HCEC 1CT (cell line): Measurements from ENCODE around the gene KRTAP10-1.

ENCODE experiments used
- DNase-seq: peaks from one replicate; pipeline ENCODE4 v3.0.0-alpha.2; 2017

The KRTAP10-1 gene

DNA sequence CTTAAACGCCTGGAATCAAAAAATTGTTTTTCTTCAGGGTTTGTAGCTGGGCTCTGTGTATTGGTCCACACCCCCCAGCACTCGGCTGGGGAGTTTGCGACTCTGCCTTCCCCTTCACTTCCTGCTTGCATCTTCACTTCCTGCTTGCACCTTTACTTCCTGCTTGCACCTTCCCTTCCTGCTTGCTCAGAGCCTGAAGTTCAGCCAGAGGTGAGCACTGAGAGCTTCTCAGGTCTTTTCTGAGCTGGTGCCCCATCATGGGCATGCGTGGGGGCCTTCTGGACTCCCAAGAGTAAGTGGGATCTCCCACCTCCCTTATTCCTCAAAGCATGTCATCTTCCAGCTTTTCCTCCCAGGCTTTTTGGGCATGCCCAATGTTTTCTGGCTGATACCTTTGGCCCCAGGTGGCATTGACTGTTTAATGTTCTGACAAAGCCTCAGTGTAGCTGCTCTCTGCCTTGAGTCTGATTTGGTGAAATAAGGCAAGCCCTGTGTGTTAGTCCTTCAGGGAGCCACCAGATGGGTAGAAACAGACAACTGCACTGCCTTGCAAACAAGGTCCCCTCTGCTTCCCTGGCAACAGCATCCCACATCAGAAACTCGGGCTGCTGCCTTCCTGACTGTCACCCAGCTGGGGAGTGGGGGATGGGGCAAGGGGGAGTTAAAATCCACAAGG lies 7.8 kb upstream of the KRTAP10-1 start:
- DNase-seq, result no peak

GRCh38 chr21:44544566-44544965 lies 4.6 kb upstream of the KRTAP10-1 start:
- DNase-seq, result no peak

- no peak for DNase-seq
These were observed 2.7 kb upstream of the KRTAP10-1 start for GRCh38 chr21:44542716-44543115.

DNA sequence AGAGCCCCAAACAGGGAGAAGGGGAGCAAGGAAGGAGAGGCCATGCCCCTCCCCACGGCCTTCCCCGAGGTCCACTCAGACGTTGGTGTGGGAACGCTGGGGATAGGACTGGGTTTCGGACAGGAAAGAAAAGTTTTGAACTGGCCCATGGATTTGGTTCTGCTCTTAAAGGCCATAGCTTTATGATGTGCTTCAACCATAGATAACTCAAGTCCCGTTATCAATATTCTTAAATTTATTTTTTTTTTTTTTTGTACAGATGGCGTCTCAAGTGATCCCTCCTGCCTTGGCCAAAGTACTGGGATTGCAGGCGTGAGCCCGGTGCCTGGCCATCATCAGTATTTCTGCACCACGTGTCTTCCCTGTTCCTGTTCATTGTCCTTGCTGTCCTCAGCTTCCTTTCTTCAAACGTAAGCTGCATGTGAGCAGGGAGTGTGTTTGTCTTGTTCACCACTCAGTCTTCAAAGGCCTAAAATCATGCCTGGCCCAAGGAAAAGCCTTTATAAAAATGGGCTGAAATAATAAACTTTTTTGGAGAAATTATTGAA lies 820 bp upstream of the KRTAP10-1 start:
- DNase-seq, result no peak

GRCh38 chr21:44539046-44539445 lies 949 bp downstream of the KRTAP10-1 start:
- DNase-seq, result no peak

DNA sequence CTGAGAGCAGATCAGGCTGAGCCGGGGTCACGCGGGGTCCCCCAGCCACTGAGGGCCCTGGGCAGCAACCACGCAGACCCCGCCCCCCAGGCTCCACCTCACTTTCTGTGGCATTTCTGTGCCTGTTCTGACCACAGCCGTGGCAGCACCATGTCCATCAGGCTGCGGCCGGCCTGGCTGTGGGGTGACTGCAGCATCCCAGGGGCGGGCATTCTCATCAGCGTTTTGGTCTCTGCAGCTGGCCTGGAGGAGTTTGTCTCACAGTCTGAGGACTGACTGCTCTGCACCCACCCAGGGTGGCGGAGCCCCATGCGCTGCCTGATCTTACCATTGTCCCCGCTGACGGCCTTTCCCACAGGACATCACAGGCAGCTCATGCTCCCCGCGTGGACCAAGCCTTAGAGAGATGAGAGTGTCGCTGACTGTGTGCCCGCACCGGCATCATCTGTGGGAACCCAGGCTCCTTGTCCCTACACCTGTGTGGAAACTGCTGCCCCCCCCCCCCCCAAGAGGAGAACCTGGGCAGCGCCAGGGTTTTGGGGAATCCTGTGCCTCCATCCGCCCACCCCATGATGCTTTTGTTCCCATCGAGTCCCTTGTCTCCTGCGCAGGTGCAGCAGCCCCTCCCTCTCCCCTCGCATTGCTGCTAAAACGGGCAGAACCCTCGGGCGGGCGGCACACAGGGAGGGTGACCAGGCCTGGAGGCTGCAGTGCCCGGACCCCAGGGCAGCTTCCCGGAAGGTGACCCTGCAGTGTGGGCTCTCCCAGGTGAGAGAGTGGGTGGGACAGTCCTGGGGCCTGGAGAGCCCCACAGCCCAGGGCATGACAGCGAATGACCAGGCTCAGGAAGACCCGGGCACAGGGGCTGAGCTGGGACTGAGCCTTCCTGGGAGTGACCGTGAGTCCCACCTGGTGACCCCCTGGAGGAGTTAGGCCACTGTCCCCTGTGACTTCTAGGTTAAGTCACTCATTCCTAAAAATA lies 1.8 kb downstream of the KRTAP10-1 start:
- no peak for DNase-seq

GRCh38 chr21:44535963-44536362 lies 4.0 kb downstream of the KRTAP10-1 start:
- no peak for DNase-seq

GRCh38 chr21:44534688-44535087 lies 5.3 kb downstream of the KRTAP10-1 start:
- DNase-seq, result no peak

DNA sequence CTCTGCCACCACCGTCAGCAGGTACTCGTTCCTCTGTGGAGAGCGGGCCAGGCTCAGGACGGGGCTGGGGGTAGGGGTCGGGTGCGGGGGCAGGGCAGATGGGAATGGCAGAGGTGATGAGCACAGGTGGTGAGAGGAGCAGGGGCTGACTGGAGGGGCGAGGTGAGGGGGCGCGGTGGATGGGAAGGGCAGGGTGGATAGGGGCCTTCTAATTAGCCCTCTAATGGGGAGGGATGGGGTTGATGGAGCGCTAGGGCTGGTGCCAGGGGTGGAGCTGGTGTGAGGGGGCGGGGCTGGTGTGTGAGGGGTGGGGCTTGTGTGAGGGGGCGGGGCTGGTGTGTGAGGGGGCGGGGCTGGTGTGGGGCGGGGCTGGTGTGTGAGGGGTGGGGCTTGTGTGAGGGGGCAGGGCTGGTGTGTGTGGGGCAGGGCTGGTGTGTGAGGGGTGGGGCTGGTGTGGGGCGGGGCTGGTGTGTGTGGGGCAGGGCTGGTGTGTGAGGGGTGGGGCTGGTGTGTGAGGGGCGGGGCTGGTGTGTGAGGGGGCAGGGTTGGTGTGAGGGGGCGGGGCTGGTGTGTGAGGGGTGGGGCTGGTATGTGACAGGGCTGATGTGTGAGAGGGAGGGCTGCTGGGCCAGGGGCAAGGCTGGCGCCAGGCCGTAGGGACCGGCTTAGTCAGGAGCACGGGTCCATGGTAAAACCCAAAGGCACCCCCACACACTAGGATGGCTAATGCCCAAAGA lies 5.9 kb downstream of the KRTAP10-1 start:
- DNase-seq, result no peak

GRCh38 chr21:44533121-44533890 lies 6.7 kb downstream of the KRTAP10-1 start:
- DNase-seq, result no peak

GRCh38 chr21:44532712-44533111 lies 7.3 kb downstream of the KRTAP10-1 start:
- no peak for DNase-seq

- no peak for DNase-seq
These were observed 8.1 kb downstream of the KRTAP10-1 start for GRCh38 chr21:44531606-44532564.

DNA sequence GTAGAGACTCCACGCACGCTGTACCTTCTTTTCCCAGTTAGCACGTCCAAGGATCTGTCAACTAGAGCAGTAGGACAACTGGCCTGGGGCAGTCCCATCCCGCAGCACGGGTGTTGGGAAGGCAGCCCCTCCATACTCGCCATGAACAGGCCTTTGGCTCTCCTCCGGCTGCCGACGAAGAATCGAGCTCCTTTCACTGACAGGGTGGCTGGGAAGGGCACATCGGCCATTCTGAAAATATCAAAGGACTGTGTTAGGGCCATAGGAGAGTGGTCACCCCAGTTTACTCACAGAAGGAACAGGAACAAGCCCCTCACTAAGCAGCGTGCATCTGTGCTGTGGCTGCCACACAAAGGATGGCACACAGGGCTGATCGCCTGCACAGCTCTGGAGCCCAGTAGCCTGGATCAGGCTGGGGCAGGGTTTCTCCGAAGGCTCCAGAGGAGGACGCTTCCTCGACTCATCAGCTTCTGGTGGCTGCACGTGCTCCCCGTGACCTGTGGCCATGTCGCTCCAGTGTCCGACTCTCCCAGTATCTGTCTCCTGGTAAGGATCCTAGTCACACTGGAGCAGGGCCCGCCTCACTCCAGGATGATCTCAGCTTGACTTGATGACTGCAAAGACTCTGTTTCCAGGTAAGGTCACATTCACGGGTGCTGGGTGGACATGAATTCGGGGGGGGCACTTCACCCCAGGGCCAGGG lies 8.9 kb downstream of the KRTAP10-1 start:
- no peak for DNase-seq

- no peak for DNase-seq
These were observed 9.6 kb downstream of the KRTAP10-1 start for GRCh38 chr21:44530221-44530902.

DNA sequence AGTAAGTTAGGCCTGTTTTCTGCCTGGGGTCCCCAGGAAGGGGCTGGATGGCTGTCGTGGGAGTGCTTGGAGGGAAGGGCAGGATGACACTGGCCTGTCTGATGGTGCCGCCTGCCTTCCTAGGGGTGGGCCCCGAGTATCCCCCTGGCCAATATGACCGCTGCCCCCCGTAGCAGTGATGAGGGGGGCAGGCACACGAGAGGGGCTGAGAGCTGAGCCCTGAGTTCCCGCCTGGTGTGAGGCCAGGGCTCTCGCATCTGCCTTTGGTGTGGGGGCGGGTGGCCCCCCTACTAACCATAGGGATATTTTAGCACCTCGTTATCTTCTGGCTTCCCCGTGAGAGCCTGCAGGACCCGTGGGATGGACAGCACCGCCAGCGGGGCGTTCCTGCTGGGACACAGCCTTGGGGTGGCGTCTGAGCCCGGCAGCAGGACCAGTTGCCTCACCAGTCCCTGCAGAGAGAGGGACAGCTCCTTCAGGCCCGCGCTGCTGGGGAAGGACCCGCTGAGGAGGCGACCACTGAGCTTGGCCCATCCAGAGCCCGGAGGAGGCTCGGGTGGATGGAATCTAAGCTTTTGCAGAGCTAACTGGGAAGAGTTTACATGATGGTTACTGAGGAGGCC lies 10.4 kb downstream of the KRTAP10-1 start:
- DNase-seq, result no peak

DNA sequence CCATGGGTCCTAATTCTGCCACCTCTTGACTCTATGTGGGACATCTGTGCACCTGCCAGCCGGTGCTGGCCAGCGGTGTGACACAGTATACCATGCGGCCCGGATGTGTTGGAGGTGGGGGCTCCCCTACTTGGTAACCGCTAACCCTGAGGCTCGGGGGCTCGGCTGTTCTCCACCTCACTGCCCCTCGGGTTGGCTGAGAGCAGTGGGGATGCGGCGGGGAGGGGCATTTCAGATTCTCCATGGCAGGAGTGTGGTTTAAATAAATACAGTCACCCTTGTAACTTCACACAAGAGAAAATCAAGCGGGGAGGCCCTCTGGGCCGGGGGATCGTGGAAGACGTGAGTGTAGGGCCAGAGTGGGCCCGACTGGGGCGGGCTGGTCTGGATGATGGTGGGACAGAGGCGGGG lies 11.0 kb downstream of the KRTAP10-1 start:
- no peak for DNase-seq

- no peak for DNase-seq
These were observed 11.4 kb downstream of the KRTAP10-1 start for GRCh38 chr21:44528634-44528995.

- no peak for DNase-seq
These were observed 11.9 kb downstream of the KRTAP10-1 start for GRCh38 chr21:44527983-44528633.
